Caki2 (cell line): ENCODE results near the gene UBE2G2. TPM values are rescaled to one million over a fixed set of nuclear protein-coding genes. Genes with fewer than 3 reads are reported as not detected.

Source experiments
- DNase-seq: peaks from one replicate; pipeline ENCODE4 v3.0.0-alpha.2; 2015; ENCODE audit warnings: low read depth
- in situ Hi-C: cut with HindIII; loops from 2 replicates; pipeline ENCODE4 v1.10.0; 2016; ENCODE audit warnings: low sequenced_read_pairs, low pct_unique_long_range_greater_than_20kb, mixed read lengths
- total RNA-seq: library from RNA; depleted of rRNA; stranded (reverse); fragments of >200 nt; shearing (Covaris generic); gene quantifications from 2 replicates; pipeline ENCODE4 v1.2.3, GENCODE V29; 2014; ENCODE audit warnings: low replicate concordance

UBE2G2 gene
- total RNA-seq, 1 experiment from 2014 or later: 43.8 TPM

GRCh38 chr21:44749759-44750674, 51.6 kb downstream of the UBE2G2 start:
- no peak for DNase-seq
- in situ Hi-C loops: no loop called here

- no peak for DNase-seq
- in situ Hi-C loops: no loop called here
Observed at GRCh38 chr21:44749116-44749758, 52.4 kb downstream of the UBE2G2 start.

- in situ Hi-C loops: no loop called here
- DNase-seq: no peak
Observed at GRCh38 chr21:44748621-44749020, 53.0 kb downstream of the UBE2G2 start.

- in situ Hi-C loops: no loop called here
- DNase-seq: no peak
Observed at GRCh38 chr21:44742418-44743153, 59.0 kb downstream of the UBE2G2 start.

GRCh38 chr21:44741921-44742320, 59.7 kb downstream of the UBE2G2 start:
- DNase-seq: no peak
- in situ Hi-C loops: no loop called here

- no peak for DNase-seq
- in situ Hi-C loops: no loop called here
Observed at GRCh38 chr21:44740742-44741141, 60.9 kb downstream of the UBE2G2 start.

- in situ Hi-C loops: no loop called here
- DNase-seq: no peak
Observed at GRCh38 chr21:44739316-44739715, 62.3 kb downstream of the UBE2G2 start.

GRCh38 chr21:44738621-44739020, 63.0 kb downstream of the UBE2G2 start:
- in situ Hi-C loops: no loop called here
- no peak for DNase-seq

- DNase-seq: no peak
- in situ Hi-C loops: no loop called here
Observed at GRCh38 chr21:44737706-44738354, 63.8 kb downstream of the UBE2G2 start.

- in situ Hi-C loops: no loop called here
- peak; percentile 78 for DNase-seq
Observed at GRCh38 chr21:44736291-44737004, 65.2 kb downstream of the UBE2G2 start.

- no peak for DNase-seq
- in situ Hi-C loops: no loop called here
Observed at GRCh38 chr21:44735821-44736220, 65.8 kb downstream of the UBE2G2 start.

- in situ Hi-C loops: no loop called here
Observed at GRCh38 chr21:44734841-44735240, 66.8 kb downstream of the UBE2G2 start.

GRCh38 chr21:44734026-44734745, 67.4 kb downstream of the UBE2G2 start:
- in situ Hi-C loops: no loop called here
- no peak for DNase-seq

More at GRCh38 chr21:44734841-44735240, 66.8 kb downstream of the UBE2G2 start:
- no peak for DNase-seq

- in situ Hi-C loops: no loop called here
- peak; percentile 41 for DNase-seq
Observed at GRCh38 chr21:44732956-44733355, 68.7 kb downstream of the UBE2G2 start.

- in situ Hi-C loops: no loop called here
Observed at GRCh38 chr21:44732263-44732662, 69.4 kb downstream of the UBE2G2 start.

GRCh38 chr21:44730951-44731579, 70.6 kb downstream of the UBE2G2 start:
- in situ Hi-C loops: no loop called here

More at GRCh38 chr21:44732263-44732662, 69.4 kb downstream of the UBE2G2 start:
- no peak for DNase-seq

GRCh38 chr21:44730028-44730395, 71.6 kb downstream of the UBE2G2 start:
- in situ Hi-C loops: no loop called here
- no peak for DNase-seq

More at GRCh38 chr21:44730951-44731579, 70.6 kb downstream of the UBE2G2 start:
- no peak for DNase-seq
